Measurements from ENCODE around the gene CAPN5. TPM values are rescaled to one million over a fixed set of nuclear protein-coding genes. Genes with fewer than 3 reads are reported as not detected.
A peak's percentile ranks its signal among the peaks of the same experiment; 100 is the strongest.

Gene CAPN5
- polyA plus RNA-seq, 2 donors: 26.6 to 27.8 TPM

GRCh38 chr11:77068457-77069335, 1.9 kb downstream of the CAPN5 start:
- Histone ChIP-seq H3K27ac (ENCODE audit: low read depth in 2 of 2, low read length in 1 of 2) (no peak overlapping the region), H3K27me3 (ENCODE audit: control insufficient read depth in 1 of 2, insufficient read depth in 2 of 2, low read length in 2 of 2) (no peaks in the 10 kb centered on the region), H3K4me3 (ENCODE audit: low read depth in 1 of 2, low read length in 2 of 2) (peak overlapping the region; percentile 60), H3K36me3 (ENCODE audit: control insufficient read depth in 2 of 2, insufficient read depth in 2 of 2, low read length in 1 of 2) (no peaks in the 10 kb centered on the region), H3K4me1 (ENCODE audit: control insufficient read depth in 2 of 2, insufficient read depth in 2 of 2, low read length in 1 of 2) (peaks cover 8 to 21% of the 10 kb centered on the region in 2 donors), H3K9me3 (ENCODE audit: control insufficient read depth in 2 of 2, insufficient read depth in 1 of 2, low read depth in 1 of 2, low read length in 1 of 2) (no peaks in the 10 kb centered on the region)
- WGBS, 2 donors: 77 to 88% methylated on average over 7 of the region's 7 CpGs

DNA sequence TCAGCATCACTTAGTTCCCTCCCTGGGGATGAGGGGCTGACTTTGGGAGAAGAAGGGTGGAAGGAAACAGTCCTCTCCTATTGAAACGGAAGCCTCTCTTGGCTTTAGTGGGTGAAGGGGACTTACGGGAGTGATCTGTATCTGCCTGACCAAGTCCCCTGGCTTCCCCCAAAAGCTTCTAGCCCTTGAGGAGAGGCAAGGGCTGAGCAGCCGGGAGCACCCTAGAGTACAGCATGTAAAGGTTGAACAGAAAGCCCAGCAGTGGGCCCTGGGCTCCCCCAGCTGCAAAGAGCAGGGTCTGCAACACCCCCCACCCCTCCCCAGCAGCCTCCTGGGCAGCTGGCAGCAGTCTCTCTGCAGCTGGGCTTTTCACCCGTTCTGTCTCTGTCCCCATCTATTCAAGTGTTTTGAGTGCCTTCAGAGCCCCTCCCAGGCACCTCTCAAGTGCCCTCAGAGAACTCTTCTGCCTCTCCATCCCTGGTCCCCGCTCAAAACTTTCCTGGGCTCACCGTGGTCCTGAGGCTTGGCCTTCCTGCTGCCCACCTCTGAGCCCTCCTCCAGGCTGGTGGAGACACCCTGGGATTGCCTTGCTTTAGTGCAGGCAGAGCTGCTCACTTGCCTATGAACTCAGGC, 2.7 kb downstream of the CAPN5 start:
- Histone ChIP-seq H3K4me1 (ENCODE audit: control insufficient read depth in 2 of 2, insufficient read depth in 2 of 2, low read length in 1 of 2) (peaks cover 8 to 27% of the 10 kb centered on the region in 2 donors), H3K27ac (ENCODE audit: low read depth in 2 of 2, low read length in 1 of 2) (no peak overlapping the region), H3K36me3 (ENCODE audit: control insufficient read depth in 2 of 2, insufficient read depth in 2 of 2, low read length in 1 of 2) (no peaks in the 10 kb centered on the region), H3K4me3 (ENCODE audit: low read depth in 1 of 2, low read length in 2 of 2) (peak overlapping the region in 1 of 2 donors; percentile 60), H3K9me3 (ENCODE audit: control insufficient read depth in 2 of 2, insufficient read depth in 1 of 2, low read depth in 1 of 2, low read length in 1 of 2) (no peaks in the 10 kb centered on the region), H3K27me3 (ENCODE audit: control insufficient read depth in 1 of 2, insufficient read depth in 2 of 2, low read length in 2 of 2) (no peaks in the 10 kb centered on the region)
- 66 to 78% methylated on average over 6 of the region's 6 CpGs for WGBS, 2 donors

DNA sequence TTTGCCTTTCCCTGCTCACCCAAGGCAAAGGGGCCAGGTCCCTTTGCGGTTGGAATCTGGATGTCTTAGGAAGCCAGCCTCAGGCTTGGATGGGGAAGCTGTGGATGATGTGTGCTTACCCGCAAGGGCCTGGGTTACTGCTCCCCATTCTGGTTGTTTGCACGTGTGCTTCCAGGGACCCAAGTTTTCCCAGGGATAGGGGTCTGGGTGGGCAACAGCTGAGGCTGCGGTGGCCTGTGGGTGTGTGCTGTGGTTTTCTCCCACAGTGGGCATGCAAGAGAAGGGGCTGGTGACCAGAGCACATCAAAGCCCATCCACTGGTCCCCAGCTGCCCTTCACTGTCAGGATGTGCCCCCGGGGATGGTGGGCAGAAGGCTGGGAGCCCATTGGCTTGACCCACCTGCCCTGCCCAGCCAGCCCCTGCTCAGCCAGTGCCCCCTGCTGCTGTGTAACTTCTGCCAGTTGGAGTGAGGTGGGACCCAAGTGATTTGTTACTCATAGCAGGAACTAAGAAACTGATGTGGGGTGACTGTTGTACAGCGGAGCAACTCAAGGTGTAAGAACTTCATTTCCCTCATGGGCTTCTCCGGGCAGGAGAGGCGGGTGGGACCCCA, 3.3 kb downstream of the CAPN5 start:
- no peaks in the 10 kb centered on the region for H3K9me3 ChIP-seq (ENCODE audit: control insufficient read depth in 2 of 2, insufficient read depth in 1 of 2, low read depth in 1 of 2, low read length in 1 of 2)
- H3K27me3 ChIP-seq (ENCODE audit: control insufficient read depth in 1 of 2, insufficient read depth in 2 of 2, low read length in 2 of 2): no peaks in the 10 kb centered on the region
- no peaks in the 10 kb centered on the region for H3K36me3 ChIP-seq (ENCODE audit: control insufficient read depth in 2 of 2, insufficient read depth in 2 of 2, low read length in 1 of 2)
- H3K4me3 ChIP-seq (ENCODE audit: low read depth in 1 of 2, low read length in 2 of 2): no peak overlapping the region
- peaks cover 8 to 34% of the 10 kb centered on the region in 2 donors for H3K4me1 ChIP-seq (ENCODE audit: control insufficient read depth in 2 of 2, insufficient read depth in 2 of 2, low read length in 1 of 2)
- WGBS, 2 donors: 90 to 92% methylated on average over 8 of the region's 8 CpGs
- no peak overlapping the region for H3K27ac ChIP-seq (ENCODE audit: low read depth in 2 of 2, low read length in 1 of 2)

DNA sequence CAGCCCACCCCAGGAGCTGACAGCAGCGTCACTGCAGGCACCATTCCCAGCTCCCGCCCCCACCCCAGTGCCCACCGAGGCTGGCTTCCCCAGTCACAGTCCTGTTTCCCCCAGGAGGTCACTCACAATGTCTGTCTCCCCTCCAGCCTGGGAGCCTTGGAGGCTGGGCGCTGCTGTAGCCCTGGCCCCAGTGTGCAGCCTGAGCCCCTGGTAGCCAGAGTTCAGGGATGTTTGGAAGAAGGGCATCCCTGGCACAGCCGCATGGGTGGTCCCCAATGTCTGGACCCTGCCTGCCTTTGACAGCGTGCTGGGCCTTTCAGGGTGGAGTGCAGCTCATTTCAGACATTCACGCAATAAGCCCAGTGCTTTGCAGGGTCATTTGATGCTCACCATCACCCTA, 4.3 kb downstream of the CAPN5 start:
- peaks cover 8 to 37% of the 10 kb centered on the region in 2 donors for H3K4me1 ChIP-seq (ENCODE audit: control insufficient read depth in 2 of 2, insufficient read depth in 2 of 2, low read length in 1 of 2)
- H3K9me3 ChIP-seq (ENCODE audit: control insufficient read depth in 2 of 2, insufficient read depth in 1 of 2, low read depth in 1 of 2, low read length in 1 of 2): no peaks in the 10 kb centered on the region
- no peaks in the 10 kb centered on the region for H3K36me3 ChIP-seq (ENCODE audit: control insufficient read depth in 2 of 2, insufficient read depth in 2 of 2, low read length in 1 of 2)
- H3K27ac ChIP-seq (ENCODE audit: low read depth in 2 of 2, low read length in 1 of 2): no peak overlapping the region
- H3K4me3 ChIP-seq (ENCODE audit: low read depth in 1 of 2, low read length in 2 of 2): no peak overlapping the region
- 79 to 86% methylated on average over 7 of the region's 7 CpGs for WGBS, 2 donors
- H3K27me3 ChIP-seq (ENCODE audit: control insufficient read depth in 1 of 2, insufficient read depth in 2 of 2, low read length in 2 of 2): no peaks in the 10 kb centered on the region

- peaks cover 8 to 37% of the 10 kb centered on the region in 2 donors for H3K4me1 ChIP-seq (ENCODE audit: control insufficient read depth in 2 of 2, insufficient read depth in 2 of 2, low read length in 1 of 2)
- no peaks in the 10 kb centered on the region for H3K36me3 ChIP-seq (ENCODE audit: control insufficient read depth in 2 of 2, insufficient read depth in 2 of 2, low read length in 1 of 2)
- 77 to 84% methylated on average over 15 of the region's 15 CpGs for WGBS, 2 donors
- peak overlapping the region; percentile 93 to 94 for H3K27ac ChIP-seq (ENCODE audit: low read depth in 2 of 2, low read length in 1 of 2)
- no peaks in the 10 kb centered on the region for H3K9me3 ChIP-seq (ENCODE audit: control insufficient read depth in 2 of 2, insufficient read depth in 1 of 2, low read depth in 1 of 2, low read length in 1 of 2)
- H3K4me3 ChIP-seq (ENCODE audit: low read depth in 1 of 2, low read length in 2 of 2): no peak overlapping the region
- H3K27me3 ChIP-seq (ENCODE audit: control insufficient read depth in 1 of 2, insufficient read depth in 2 of 2, low read length in 2 of 2): no peaks in the 10 kb centered on the region
These were observed 5.2 kb downstream of the CAPN5 start for GRCh38 chr11:77071671-77072605.

DNA sequence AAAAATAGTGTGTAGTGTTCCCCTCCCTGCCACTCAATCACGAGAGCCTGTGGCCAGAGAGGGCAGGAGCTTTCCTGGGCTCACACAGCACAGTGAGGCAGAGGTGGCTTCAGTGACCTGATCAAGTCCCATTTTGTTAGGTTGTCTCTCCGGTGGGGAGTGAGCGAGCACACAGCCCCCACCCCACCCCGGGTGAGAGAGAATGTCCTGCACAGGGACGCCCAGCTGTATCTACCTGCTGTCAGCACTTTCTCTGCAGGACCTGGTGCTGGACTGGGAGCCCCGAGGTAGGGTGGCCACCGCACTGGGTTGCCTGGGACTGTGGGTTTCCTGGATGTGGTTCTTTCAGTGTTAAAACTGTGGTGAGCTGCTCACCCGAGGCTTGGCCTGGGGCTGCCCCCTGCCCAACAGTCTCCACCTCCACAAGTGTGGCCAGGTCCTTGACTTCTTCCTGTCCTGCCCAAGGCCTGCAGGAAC, 6.1 kb downstream of the CAPN5 start:
- Histone ChIP-seq H3K36me3 (ENCODE audit: control insufficient read depth in 2 of 2, insufficient read depth in 2 of 2, low read length in 1 of 2) (no peaks in the 10 kb centered on the region), H3K4me3 (ENCODE audit: low read depth in 1 of 2, low read length in 2 of 2) (no peak overlapping the region), H3K9me3 (ENCODE audit: control insufficient read depth in 2 of 2, insufficient read depth in 1 of 2, low read depth in 1 of 2, low read length in 1 of 2) (no peaks in the 10 kb centered on the region), H3K27ac (ENCODE audit: low read depth in 2 of 2, low read length in 1 of 2) (peak overlapping the region; percentile 93 to 94), H3K27me3 (ENCODE audit: control insufficient read depth in 1 of 2, insufficient read depth in 2 of 2, low read length in 2 of 2) (no peaks in the 10 kb centered on the region), H3K4me1 (ENCODE audit: control insufficient read depth in 2 of 2, insufficient read depth in 2 of 2, low read length in 1 of 2) (peaks cover 8 to 37% of the 10 kb centered on the region in 2 donors)
- WGBS, 2 donors: 59% methylated on average over 8 of the region's 8 CpGs

GRCh38 chr11:77073328-77074001, 6.7 kb downstream of the CAPN5 start:
- peak overlapping the region; percentile 93 to 94 for H3K27ac ChIP-seq (ENCODE audit: low read depth in 2 of 2, low read length in 1 of 2)
- H3K27me3 ChIP-seq (ENCODE audit: control insufficient read depth in 1 of 2, insufficient read depth in 2 of 2, low read length in 2 of 2): no peaks in the 10 kb centered on the region
- H3K36me3 ChIP-seq (ENCODE audit: control insufficient read depth in 2 of 2, insufficient read depth in 2 of 2, low read length in 1 of 2): no peaks in the 10 kb centered on the region
- WGBS, 2 donors: 27 to 45% methylated on average over 11 of the region's 11 CpGs
- peaks cover 8 to 34% of the 10 kb centered on the region in 2 donors for H3K4me1 ChIP-seq (ENCODE audit: control insufficient read depth in 2 of 2, insufficient read depth in 2 of 2, low read length in 1 of 2)
- no peaks in the 10 kb centered on the region for H3K9me3 ChIP-seq (ENCODE audit: control insufficient read depth in 2 of 2, insufficient read depth in 1 of 2, low read depth in 1 of 2, low read length in 1 of 2)
- H3K4me3 ChIP-seq (ENCODE audit: low read depth in 1 of 2, low read length in 2 of 2): no peak overlapping the region

- H3K4me1 ChIP-seq (ENCODE audit: control insufficient read depth in 2 of 2, insufficient read depth in 2 of 2, low read length in 1 of 2): peaks cover 8 to 34% of the 10 kb centered on the region in 2 donors
These were observed 7.4 kb downstream of the CAPN5 start for GRCh38 chr11:77074205-77074604.

More at GRCh38 chr11:77074205-77074604, 7.4 kb downstream of the CAPN5 start:
- no peaks in the 10 kb centered on the region for H3K36me3 ChIP-seq (ENCODE audit: control insufficient read depth in 2 of 2, insufficient read depth in 2 of 2, low read length in 1 of 2)
- H3K9me3 ChIP-seq (ENCODE audit: control insufficient read depth in 2 of 2, insufficient read depth in 1 of 2, low read depth in 1 of 2, low read length in 1 of 2): no peaks in the 10 kb centered on the region
- WGBS, 2 donors: 70 to 71% methylated on average over 5 of the region's 5 CpGs
- H3K27ac ChIP-seq (ENCODE audit: low read depth in 2 of 2, low read length in 1 of 2): peak overlapping the region; percentile 93 to 94
- no peak overlapping the region for H3K4me3 ChIP-seq (ENCODE audit: low read depth in 1 of 2, low read length in 2 of 2)
- no peaks in the 10 kb centered on the region for H3K27me3 ChIP-seq (ENCODE audit: control insufficient read depth in 1 of 2, insufficient read depth in 2 of 2, low read length in 2 of 2)
